Measurements from ENCODE around the gene BEST4. TPM values are rescaled to one million over a fixed set of nuclear protein-coding genes. Genes with fewer than 3 reads are reported as not detected.

The BEST4 gene
- not detected in 2 replicates for total RNA-seq

DNA sequence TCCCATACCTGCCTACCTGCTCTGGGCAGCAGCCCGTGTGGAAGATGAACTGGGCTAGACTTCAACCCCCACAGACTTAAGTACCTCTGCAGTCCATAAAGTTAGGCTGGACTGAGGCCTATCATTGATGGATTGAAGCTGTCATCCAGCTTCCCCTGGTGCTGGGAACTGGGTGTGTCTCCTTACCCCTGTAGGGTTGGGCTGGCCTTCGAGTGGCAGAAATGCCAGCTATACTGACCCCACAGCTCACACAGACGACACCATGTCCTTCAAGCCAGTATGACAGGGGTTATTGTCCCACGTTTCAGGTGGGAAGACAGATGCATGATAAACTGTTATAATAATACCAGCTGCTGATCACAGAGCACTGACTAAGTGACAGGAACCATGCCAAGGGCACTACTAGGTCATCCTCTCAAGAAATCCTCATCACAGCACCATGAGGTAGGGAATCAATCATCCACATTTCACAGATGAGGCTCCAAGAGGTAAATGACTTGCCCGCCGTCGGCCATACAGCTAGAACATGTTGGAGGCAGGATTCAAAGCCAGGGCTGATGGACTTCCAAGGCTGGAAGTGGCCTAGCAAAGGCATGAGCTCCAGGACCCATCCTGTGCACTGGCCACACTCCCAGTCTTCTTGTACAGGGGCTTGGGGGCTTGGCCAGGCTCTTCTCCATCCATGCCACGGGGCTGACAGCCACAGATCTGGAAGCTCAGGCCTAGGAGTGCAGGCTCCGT lies at the start of gene BEST4:
Gene BEST4 (minus strand): TSS at position 51 of the 741 bp plus-strand sequence. CDS start 465 bp downstream, outside the sequence.

DNA sequence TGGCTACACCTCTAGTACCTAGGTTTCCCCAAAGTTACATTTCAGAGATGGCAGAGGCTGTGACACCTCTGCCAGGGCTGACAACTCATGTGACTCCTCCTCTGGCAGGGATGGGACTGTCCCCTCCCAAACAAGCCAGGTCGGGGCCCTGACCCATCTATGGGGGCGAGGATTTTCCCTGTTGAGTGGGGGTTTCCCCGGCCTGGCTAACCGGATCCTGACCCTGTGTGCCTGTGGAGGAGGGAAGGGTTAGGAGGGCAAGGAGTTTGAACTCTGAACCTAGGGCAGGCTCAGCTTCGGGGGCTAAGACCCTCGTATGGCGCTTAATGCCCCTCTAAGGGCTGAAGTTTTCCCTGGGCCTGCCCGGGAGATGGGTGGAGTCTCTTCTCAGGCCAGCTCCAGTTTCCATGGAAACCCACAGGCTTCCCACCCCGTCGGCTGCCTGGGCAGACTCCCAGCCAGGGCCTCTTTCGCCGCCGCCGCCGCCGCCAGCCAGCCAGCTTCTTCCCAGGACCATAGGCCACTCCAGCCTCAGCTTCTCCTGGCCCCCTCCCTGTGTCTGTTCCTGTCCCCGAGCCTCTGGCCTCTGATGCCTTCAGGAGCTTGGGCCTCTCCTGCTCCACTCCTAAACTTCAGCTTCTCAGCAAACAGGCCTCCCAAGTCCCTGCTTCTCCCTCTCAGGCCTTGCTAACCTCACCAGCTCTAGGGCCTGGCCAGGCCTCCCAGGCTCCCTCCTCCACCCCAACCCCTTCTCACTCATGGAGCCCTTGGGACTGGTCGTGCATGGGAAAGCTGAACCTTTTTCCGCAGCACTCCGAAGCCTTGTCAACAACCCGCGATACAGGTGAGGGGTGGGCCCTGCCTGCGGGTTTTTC lies 20.3 kb upstream of the BEST4 start, which contains the start of gene BTBD19:
Gene BTBD19 (plus strand): TSS at position 461 of the 875 bp plus-strand sequence. CDS start 298 bp downstream, at position 759.

DNA sequence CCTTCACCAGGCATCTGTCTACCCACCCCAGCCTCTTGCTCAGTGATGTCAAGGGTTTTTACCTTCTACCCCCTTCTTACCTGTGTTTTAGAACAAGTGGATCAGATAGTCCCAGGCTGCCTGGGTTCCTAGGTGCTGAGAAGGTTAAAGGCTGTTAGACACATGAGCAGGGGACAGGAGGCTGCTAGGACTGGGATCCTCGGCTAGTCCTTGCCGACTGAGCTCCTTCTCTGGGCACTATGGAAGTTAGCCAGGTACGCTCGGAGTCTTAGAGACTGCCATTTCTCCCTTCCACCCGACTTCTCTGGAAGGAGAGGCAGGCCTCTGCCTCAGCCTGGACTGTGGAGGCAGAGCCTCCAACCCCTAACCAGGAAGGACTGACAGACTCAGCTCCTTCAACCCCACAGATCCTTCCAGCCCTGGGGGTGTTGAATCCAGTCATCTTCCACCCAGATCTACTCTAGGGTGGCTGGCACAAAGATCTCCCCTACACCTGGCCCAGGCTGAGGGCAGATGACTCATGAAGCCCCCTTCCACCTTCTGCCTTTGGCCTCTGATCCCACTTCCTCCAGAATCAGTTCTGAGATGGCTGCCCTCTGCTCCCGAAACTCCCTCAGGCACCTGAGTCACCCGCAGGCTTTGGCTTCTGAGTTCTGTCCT lies 18.9 kb upstream of the BEST4 start, which contains the start of gene DYNLT4:
Gene DYNLT4 (minus strand): TSS at position 648 of the 660 bp plus-strand sequence. CDS start 683 bp downstream, outside the sequence.

DNA sequence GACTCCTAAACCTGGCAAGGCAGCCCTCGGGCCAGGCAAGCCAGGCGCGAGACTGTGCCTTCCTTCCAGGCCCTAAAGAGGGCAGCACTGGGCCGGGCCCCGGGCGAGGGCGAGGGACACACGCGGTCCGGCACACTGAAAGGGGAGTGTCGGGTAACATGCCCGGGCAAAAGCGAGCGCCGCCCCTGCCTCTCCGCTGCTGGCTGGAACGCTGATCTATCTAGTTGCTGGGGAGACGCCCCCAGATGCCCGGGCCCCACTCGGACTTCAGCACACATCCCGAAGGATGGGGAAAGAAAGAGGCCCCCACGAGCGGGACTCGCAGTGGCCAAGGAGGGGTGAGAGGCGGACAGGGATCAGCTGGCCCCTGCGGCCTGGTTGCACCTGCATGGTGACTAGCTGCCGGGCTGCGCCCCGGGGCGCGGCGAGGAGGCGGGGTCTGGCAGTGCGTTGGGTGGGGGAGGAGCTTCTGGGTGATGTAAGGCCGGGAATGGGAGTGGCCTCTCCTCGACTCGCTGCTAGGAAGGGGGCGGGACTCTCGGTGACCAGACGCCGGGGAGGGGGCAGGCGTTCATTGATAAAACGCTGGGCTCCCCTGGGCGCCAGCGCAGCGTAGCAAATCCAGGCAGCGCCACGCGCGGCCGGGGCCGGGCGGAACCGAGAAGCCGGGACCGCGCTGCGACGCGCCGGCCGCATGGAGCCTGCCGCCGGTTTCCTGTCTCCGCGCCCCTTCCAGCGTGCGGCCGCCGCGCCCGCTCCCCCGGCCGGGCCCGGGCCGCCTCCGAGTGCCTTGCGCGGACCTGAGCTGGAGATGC lies 12.0 kb upstream of the BEST4 start, which contains the start of gene PLK3:
Gene PLK3 (plus strand): TSS at position 608 of the 815 bp plus-strand sequence. CDS start 87 bp downstream, at position 695.

DNA sequence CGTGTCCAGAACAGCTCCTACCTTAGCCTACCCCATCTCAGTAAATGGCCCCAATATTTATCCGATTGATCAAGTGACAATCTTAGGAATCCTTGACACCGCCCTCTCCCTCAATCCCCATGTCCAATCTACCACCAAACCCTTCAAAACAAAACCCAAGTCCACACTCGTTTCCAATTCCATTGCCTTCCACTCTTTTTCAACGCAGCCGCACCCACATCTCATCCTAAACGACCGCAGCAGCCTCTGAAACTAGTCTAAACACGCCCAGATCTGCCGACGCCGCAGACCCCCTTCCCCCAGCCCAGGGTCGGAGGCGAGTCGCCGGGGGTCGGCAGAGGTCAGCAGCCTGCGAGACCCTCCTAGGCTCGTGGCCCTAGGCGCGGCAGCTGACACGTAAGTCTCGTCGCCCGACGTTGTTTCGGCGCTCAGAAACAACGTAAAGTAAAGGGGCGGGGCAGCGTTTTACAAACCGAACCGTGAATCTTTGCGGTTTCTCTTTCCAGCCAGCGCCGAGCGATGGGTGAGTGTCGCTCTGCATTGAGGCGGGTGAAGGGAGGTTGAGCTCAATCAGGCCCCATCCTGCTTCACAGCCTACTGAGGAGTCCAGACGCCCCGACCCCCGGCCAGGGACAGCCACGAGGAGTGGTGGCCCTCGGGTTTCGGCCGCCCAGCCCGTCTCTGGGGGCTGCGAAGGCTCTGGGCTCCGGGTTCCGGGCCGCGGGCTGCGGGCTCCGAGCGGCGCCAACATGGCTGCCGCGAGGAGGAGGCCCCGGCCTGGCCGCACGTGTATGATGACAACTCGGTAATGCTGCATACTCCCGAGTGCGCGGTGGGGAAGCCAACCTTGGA lies 12.7 kb downstream of the BEST4 start, which contains the start of gene RPS8:
Gene RPS8 (plus strand): TSS at position 463 of the 852 bp plus-strand sequence. CDS start 57 bp downstream, at position 520.

DNA sequence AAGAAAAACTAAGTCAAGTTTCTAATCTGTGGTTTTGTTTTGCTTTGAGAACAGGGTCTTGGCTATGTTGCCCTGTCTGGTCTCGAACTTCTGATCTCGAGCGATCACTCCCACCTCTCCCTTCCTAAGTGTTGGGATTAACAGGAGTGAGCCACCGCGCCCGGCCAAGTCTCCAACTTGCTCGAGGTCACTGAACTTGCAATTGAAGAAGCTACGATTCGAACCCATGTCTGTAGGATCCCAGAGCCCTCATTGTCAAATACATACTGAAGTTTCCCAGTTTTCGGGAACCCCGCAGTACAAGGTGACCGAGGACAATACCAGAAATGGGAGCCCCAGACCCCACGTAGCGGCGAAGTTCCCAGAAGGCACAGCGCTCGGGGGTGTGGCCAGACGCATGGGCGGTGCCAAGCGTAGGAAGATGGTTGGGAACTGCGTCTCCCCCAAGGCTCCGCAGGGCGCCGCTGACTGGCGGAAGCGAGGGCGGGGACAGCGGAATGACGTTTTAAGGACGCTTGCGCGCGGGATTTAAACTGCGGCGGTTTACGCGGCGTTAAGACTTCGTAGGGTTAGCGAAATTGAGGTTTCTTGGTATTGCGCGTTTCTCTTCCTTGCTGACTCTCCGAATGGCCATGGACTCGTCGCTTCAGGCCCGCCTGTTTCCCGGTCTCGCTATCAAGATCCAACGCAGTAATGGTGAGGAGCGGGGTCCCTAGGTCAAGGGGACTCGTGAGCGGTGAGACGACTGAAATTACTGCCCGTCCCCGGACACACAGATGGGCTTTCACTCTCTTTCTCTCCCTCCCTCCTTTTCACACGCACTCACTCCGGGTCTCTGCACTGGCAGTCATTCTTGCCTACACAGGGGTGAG lies 48.4 kb downstream of the BEST4 start, which contains the start of gene KIF2C:
Gene KIF2C (plus strand): TSS at position 531 of the 872 bp plus-strand sequence. CDS start 96 bp downstream, at position 627.

Other genes with a start within 250 kb of the BEST4 start
- 4.8 and 6.6 TPM in 2 replicates for gene TMEM53, start 113.7 kb downstream of the BEST4 start, total RNA-seq
- not detected in 2 replicates for gene ARMH1, start 113.5 kb downstream of the BEST4 start, total RNA-seq
- not detected in 2 replicates for gene RNU5D-1, start 57.0 kb downstream of the BEST4 start, total RNA-seq
- gene KIF2C, start 48.3 kb downstream of the BEST4 start, total RNA-seq = 40.8 and 41.4 TPM in 2 replicates
- gene RPS8, start 12.6 kb downstream of the BEST4 start, total RNA-seq = 2,549 and 2,678 TPM in 2 replicates
- gene PLK3, start 12.2 kb upstream of the BEST4 start, total RNA-seq = 45.6 and 50.8 TPM in 2 replicates
- gene DYNLT4, start 19.2 kb upstream of the BEST4 start, total RNA-seq = not detected in 2 replicates
- 4.6 and 5.9 TPM in 2 replicates for gene BTBD19, start 20.4 kb upstream of the BEST4 start, total RNA-seq
- 0.13 and 0.20 TPM in 2 replicates for gene PTCH2, start 55.1 kb upstream of the BEST4 start, total RNA-seq
- 34.1 and 40.8 TPM in 2 replicates for gene EIF2B3, start 198.4 kb upstream of the BEST4 start, total RNA-seq
- 42.4 and 45.8 TPM in 2 replicates for gene HECTD3, start 223.2 kb upstream of the BEST4 start, total RNA-seq
- gene UROD, start 224.1 kb upstream of the BEST4 start, total RNA-seq = 180 and 191 TPM in 2 replicates

All from mammary microvascular endothelial cell (primary cell).